Measurements from ENCODE around the gene SLC41A3.
"Not testable (repeated sequence)": the region's sequence is repeated elsewhere in the genome, so short reads cannot be mapped to it uniquely, and the experiment has no call there.

Gene SLC41A3

GRCh38 chr3:126040386-126040785 is 43.5 kb downstream of the SLC41A3 start:
- TF ChIP-seq, protein P1, sequence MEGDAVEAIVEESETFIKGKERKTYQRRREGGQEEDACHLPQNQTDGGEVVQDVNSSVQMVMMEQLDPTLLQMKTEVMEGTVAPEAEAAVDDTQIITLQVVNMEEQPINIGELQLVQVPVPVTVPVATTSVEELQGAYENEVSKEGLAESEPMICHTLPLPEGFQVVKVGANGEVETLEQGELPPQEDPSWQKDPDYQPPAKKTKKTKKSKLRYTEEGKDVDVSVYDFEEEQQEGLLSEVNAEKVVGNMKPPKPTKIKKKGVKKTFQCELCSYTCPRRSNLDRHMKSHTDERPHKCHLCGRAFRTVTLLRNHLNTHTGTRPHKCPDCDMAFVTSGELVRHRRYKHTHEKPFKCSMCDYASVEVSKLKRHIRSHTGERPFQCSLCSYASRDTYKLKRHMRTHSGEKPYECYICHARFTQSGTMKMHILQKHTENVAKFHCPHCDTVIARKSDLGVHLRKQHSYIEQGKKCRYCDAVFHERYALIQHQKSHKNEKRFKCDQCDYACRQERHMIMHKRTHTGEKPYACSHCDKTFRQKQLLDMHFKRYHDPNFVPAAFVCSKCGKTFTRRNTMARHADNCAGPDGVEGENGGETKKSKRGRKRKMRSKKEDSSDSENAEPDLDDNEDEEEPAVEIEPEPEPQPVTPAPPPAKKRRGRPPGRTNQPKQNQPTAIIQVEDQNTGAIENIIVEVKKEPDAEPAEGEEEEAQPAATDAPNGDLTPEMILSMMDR (IDR thresholded peaks at IDR 0.05; ENCODE audit: insufficient read depth, missing control alignments) = no peak
- no peak for DNase-seq (ENCODE audit: insufficient read length, low spot score)

DNA sequence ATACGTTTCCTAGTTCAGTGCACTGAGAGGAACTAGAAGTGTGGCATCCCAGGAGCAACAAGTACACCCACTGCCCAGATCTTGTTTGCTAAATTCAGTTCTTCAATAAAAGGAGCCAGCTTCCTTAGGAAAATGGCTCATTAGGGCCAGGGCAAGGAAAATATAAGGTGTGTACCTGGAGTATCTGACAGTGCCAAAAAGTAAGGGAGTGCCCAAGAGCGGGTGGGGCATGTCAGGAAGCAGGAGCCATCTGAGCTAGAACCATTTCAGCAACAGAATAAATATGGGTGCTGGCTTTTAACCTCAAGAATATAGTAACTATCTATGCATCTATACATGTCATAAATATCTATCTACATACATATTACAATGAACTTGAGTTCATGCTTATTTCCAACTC is 44.1 kb downstream of the SLC41A3 start:
- TF ChIP-seq, protein P1 (IDR thresholded peaks at IDR 0.05; ENCODE audit: insufficient read depth, missing control alignments) = no peak
- FAIRE-seq (no peak), DNase-seq (ENCODE audit: insufficient read length, low spot score) (no peak)

More at GRCh38 chr3:126040386-126040785, 43.5 kb downstream of the SLC41A3 start:
- FAIRE-seq = no peak

DNA sequence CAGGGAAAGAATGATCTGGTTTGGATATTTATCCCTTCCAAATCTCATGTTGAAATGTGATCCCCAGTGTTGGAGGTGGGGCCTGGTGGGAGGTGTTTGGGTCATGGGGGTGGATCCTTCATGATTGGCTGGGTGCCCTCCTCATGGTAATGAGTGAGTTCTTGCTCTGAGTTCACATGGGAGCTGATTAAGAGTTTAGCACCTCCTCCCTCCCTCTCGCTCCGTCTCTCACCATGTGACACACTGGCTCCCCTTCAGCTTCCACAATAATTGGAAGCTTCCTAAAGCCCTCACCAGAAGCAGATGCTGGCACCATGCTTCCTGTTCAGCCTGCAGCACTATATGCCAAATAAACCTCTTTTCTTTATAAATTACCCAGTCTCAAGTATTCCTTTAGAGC is 45.1 kb downstream of the SLC41A3 start:
- not testable (repeated sequence) for FAIRE-seq; DNase-seq (ENCODE audit: insufficient read length, low spot score)

- FAIRE-seq = no peak
- TF ChIP-seq, protein P1 (IDR thresholded peaks at IDR 0.05; ENCODE audit: insufficient read depth, missing control alignments) = no peak
Observed at GRCh38 chr3:126036056-126036549, 47.8 kb downstream of the SLC41A3 start.

GRCh38 chr3:126035362-126036050 is 48.4 kb downstream of the SLC41A3 start:
- FAIRE-seq (no peak), DNase-seq (ENCODE audit: insufficient read length, low spot score) (no peak)
- TF ChIP-seq, protein P1 (IDR thresholded peaks at IDR 0.05; ENCODE audit: insufficient read depth, missing control alignments) = no peak

More at GRCh38 chr3:126036056-126036549, 47.8 kb downstream of the SLC41A3 start:
- no peak for DNase-seq (ENCODE audit: insufficient read length, low spot score)

DNA sequence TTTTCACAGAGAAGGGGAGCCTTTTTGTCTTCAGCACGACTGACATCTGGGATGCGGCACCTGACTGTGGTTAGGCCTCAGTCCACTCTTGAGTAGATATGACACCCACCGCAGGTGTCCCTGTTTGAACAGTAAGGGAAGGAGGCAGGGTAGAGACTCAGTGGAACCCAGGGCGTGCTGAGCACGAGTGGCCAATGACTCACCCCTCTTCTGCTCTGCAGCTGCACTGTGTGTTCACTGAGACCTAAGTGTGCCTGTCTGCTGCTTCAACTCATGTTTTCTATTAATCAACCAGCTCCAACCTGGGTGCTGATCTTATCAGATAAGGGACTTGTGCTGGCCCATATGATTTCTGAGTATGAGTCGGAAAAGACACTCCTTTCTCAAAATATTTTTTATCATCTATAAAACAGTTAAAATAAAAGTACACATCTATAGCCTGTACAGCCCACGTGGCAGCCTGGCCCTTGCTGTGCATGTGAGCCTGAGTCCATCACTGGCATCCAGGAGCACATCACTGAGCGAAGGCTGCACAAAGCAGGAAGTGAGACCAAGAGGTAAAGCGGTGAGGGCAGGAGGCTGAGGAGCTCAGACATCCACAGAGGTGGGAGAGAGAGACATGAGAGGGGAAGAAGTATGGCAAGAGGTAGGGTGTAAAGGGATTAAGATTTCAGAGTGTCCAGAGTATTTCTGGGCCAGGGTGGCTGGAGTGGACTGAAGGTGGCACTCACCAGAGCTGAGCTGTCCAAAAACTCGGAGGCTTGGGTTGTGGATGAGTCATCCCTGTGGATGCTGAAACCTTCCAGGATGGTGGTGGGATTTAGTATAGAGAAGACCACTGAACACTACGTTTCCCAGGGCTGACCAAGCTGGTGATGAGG is 49.2 kb downstream of the SLC41A3 start:
- no peak for DNase-seq (ENCODE audit: insufficient read length, low spot score)
- no peak for FAIRE-seq
- TF ChIP-seq, protein P1 (IDR thresholded peaks at IDR 0.05; ENCODE audit: insufficient read depth, missing control alignments) = no peak

DNA sequence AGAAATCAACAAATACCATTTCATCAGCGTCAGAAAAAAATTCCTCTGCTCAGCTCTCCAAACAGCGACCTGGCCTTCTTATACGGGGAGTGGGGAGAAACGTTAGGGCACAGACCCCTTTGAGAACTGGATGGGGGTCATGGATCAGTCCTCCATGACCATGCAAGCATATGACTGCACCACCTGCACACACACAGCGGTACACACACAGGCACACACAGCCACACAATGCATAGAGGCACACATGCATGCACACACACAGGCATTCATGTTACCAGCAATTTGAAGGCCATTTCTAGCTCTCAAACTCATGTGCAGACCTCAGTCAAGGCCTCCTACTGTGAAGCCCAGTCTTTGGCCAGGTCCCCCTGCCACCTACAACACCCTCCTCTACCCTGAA is 50.2 kb downstream of the SLC41A3 start:
- DNase-seq (ENCODE audit: insufficient read length, low spot score) (no peak), FAIRE-seq (no peak)
- TF ChIP-seq, protein P1 (IDR thresholded peaks at IDR 0.05; ENCODE audit: insufficient read depth, missing control alignments) = no peak

Data from D721Med (cell line).